Fibroblast of the aortic adventitia (primary cell): Measurements from ENCODE around the gene SORCS1. TPM values are rescaled to one million over a fixed set of nuclear protein-coding genes. Genes with fewer than 3 reads are reported as not detected.

Source experiments
- DNase-seq: peaks from one replicate; pipeline ENCODE4 v3.0.0-alpha.2; 2010; ENCODE audit warnings: low read depth
- H3K4me3 ChIP-seq: 2 replicates; pipeline ENCODE4 v1.5.1; 2011; ENCODE audit warnings: low read depth, mild to moderate bottlenecking, control low read depth, low read length, moderate library complexity
- total RNA-seq: library from RNA; depleted of rRNA; stranded (reverse); fragments of >200 nt; gene quantifications from 2 replicates; pipeline ENCODE4 v1.2.3, GENCODE V29; 2012; ENCODE audit warnings: low replicate concordance
- TF ChIP-seq, protein P1 (sequence below): IDR thresholded peaks from 2 replicates; pipeline ENCODE4 v1.5.1; 2011; ENCODE audit warnings: mild to moderate bottlenecking, low read length, control low read depth, inconsistent platforms; ENCODE audit not compliant: insufficient read depth

The SORCS1 gene
- total RNA-seq, 1 donor: not detected

DNA sequence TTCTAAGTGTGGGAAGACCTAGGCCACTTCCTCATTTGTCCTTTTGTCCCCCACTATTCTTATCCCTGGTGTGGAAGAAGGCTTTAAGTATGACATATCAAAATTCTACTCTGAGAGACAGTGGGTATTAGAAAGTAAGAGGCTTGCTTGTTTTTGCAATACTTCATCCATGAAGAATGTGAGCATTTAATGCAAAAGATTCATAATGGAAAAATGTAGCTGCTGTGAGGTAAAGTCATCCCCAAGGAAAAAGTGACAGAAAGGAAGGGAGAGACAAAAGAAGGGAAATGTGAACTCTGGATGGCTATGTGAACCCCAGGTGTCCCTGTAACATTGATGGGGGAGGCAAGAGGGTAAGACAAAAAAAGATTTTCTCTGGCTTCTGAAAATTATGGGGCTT, 607.5 kb downstream of the SORCS1 start:
- DNase-seq: no peak
- TF ChIP-seq, protein P1, sequence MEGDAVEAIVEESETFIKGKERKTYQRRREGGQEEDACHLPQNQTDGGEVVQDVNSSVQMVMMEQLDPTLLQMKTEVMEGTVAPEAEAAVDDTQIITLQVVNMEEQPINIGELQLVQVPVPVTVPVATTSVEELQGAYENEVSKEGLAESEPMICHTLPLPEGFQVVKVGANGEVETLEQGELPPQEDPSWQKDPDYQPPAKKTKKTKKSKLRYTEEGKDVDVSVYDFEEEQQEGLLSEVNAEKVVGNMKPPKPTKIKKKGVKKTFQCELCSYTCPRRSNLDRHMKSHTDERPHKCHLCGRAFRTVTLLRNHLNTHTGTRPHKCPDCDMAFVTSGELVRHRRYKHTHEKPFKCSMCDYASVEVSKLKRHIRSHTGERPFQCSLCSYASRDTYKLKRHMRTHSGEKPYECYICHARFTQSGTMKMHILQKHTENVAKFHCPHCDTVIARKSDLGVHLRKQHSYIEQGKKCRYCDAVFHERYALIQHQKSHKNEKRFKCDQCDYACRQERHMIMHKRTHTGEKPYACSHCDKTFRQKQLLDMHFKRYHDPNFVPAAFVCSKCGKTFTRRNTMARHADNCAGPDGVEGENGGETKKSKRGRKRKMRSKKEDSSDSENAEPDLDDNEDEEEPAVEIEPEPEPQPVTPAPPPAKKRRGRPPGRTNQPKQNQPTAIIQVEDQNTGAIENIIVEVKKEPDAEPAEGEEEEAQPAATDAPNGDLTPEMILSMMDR: no peak
- no peak overlapping the region for H3K4me3 ChIP-seq

DNA sequence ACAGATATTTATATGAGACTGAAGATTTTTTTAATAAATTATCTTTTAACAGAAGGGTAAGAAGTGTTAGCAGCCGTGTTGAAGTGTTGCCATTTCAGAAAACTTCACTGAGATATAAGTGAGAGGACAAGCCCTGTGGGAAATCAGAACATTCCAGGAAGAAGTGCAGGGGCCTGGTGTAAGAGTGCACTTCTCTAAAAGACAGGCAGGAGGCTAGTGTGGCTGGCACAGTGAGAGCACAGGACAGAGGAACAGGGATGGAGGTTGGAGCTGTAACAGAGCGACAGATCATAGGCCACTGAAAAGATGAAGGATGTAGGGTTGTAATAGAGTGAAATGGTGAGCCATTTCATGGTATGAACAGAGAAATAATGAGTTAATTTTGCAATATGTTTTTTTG, 608.9 kb downstream of the SORCS1 start:
- DNase-seq: no peak
- TF ChIP-seq, protein P1: peak; percentile 3
- no peak overlapping the region for H3K4me3 ChIP-seq

DNA sequence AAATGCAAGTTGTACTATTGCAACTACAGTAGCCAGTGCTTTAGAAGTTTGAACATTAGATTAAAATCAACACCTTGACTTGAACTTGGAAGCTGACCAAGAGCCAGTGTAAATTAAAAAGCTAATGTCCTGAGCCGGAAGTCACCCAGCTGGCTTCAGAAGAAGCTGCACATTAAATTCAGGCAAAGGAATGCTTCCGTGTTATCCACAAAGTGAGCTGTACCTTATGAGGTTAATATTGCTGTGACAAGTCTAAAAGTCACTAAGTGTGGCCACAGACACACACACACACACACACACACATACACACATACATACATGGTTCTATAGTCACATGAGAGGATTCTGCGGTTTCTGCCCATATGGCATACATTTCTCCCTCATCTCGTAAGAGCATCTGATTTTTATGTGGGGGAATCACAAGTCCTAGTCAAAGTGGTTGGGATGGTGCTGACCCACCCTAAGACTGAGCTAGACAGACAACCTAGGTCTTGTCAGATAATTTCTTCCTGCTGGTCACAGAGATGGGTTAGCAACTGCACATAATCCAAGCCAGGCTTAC, 612.9 kb downstream of the SORCS1 start:
- DNase-seq: no peak
- no peak overlapping the region for H3K4me3 ChIP-seq
- TF ChIP-seq, protein P1: no peak

DNA sequence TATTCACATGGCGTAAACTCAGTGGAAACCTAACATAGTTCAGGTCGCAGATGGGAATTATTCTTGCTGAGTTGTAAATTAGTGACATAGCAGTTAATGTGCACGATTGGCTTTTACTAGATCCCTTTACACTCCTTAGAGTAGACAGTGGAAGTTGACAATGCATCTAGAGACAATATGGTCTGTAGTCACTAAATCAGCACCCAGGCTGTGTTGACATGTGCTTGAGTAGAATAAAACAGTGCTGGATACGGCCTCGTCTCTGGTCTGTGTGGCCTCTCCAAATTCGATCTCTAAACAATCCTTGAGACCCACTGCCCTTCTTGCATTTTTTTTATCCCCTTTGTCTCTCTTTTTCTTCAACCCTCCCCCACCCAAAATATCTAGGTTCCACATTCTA, 615.7 kb downstream of the SORCS1 start:
- TF ChIP-seq, protein P1: no peak
- no peak overlapping the region for H3K4me3 ChIP-seq
- no peak for DNase-seq

DNA sequence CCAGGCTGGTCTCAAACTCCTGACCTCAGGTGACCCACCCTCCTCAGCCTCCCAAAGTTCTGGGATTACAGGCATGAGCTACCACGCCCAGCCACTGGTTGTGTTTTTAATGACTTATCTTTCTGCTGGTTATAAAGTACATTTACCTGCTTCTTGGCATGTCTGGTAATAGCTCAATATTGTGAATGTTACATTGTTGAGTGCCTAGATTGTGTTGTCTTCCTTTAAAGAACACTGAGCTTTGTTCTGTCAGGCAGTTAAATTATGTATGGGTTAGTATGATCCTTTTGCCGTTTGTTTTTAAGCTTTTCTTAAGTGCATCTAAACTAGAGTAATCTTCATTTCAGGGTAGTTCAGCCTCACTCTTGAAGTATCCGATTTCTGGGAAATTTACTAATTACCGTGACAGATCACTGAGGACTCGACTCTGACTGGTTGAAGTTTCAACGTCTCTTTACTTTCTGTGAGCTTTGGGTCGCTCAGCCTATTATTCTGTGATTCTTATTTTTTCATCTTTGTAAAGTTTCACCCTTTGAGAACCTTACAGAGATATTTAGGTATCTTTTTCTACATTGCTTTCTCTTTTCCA, 617.4 kb downstream of the SORCS1 start:
- no peak for DNase-seq
- TF ChIP-seq, protein P1: no peak
- H3K4me3 ChIP-seq: no peak overlapping the region

DNA sequence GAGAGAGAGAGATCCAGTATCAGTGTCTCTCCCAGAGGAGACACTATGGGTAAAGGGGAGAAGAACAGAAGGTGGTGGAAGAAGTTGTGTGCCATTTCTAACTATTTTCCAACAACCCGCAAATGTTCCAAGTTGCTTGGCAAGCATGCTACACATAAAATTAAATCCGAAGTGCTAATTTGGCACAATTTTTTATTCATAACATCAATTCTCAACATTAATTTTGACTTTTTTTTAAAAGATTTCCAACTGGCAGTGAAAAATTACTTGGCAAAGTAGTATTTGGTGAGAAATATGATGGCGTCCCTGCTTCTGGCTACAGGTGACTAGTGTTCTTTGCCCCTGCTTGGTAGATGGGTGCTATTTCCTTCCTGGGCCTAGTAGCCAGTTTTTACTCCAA, 622.0 kb downstream of the SORCS1 start:
- TF ChIP-seq, protein P1: no peak
- no peak for DNase-seq
- no peak overlapping the region for H3K4me3 ChIP-seq

DNA sequence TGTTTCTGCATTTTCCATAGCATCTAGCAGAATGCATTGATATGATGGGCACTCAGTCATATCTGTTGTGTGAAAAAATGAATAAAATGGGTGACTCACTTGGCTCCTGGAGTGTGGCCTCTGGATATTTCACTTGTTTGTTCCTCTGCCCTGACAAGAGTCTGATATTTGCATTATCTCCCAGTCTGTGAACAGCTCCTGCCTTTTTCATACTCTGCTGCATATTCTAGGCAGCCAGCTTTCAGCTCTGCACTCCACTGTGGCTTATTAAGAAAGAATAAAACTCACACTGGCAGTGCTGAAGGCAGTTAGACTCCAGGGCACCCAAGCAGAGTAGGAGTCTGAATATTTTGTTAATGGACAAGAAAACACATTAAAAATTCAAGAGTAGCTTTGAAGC, 623.9 kb downstream of the SORCS1 start:
- TF ChIP-seq, protein P1: no peak
- no peak overlapping the region for H3K4me3 ChIP-seq
- DNase-seq: peak; percentile 25
